H1 (cell line): ENCODE results near the gene RPUSD3.

Experiments
- MAFK ChIP-seq: IDR thresholded peaks from 2 replicates; pipeline ENCODE4 v1.6.1; 2012; ENCODE audit warnings: low read depth, mild to moderate bottlenecking, improper control_type of control experiment, low read length
- POLR2A ChIP-seq, 2 experiments: IDR thresholded peaks; 1 replicate in 1 of 2; 2 replicates in 1 of 2; pipeline ENCODE4 v1.6.1; 2011; ENCODE audit warnings: low read depth in 2 of 2, low read length in 2 of 2, mild to moderate bottlenecking in 2 of 2; ENCODE audit errors: control extremely low read depth in 1 of 2
- POLR2AphosphoS5 ChIP-seq: IDR thresholded peaks from 2 replicates; pipeline ENCODE4 v1.6.1; 2011; ENCODE audit warnings: low read depth, low read length
- SIX5 ChIP-seq: IDR thresholded peaks from 2 replicates; pipeline ENCODE4 v1.6.1; 2011; ENCODE audit warnings: mild to moderate bottlenecking, low read depth, low read length
- TAF1 ChIP-seq: IDR thresholded peaks from 2 replicates; pipeline ENCODE4 v1.6.1; 2011; ENCODE audit warnings: mild to moderate bottlenecking, low read depth, low read length
- ZNF274 ChIP-seq: IDR thresholded peaks from 2 replicates; pipeline ENCODE4 v1.7.0; 2012; ENCODE audit warnings: low read length, borderline replicate concordance; ENCODE audit errors: extremely low read depth
- TF ChIP-seq, protein P1 (sequence below), 3 experiments: IDR thresholded peaks; 1 replicate in 2 of 3; 2 replicates in 1 of 3; pipeline versions ENCODE4 v1.5.1 to v1.6.1; 2011; ENCODE audit warnings: low read length in 3 of 3, mild to moderate bottlenecking in 3 of 3, inconsistent platforms in 2 of 3, low read depth in 1 of 3, moderate library complexity in 1 of 3; ENCODE audit not compliant: insufficient read depth in 1 of 3; ENCODE audit errors: control extremely low read depth in 1 of 3

DNA sequence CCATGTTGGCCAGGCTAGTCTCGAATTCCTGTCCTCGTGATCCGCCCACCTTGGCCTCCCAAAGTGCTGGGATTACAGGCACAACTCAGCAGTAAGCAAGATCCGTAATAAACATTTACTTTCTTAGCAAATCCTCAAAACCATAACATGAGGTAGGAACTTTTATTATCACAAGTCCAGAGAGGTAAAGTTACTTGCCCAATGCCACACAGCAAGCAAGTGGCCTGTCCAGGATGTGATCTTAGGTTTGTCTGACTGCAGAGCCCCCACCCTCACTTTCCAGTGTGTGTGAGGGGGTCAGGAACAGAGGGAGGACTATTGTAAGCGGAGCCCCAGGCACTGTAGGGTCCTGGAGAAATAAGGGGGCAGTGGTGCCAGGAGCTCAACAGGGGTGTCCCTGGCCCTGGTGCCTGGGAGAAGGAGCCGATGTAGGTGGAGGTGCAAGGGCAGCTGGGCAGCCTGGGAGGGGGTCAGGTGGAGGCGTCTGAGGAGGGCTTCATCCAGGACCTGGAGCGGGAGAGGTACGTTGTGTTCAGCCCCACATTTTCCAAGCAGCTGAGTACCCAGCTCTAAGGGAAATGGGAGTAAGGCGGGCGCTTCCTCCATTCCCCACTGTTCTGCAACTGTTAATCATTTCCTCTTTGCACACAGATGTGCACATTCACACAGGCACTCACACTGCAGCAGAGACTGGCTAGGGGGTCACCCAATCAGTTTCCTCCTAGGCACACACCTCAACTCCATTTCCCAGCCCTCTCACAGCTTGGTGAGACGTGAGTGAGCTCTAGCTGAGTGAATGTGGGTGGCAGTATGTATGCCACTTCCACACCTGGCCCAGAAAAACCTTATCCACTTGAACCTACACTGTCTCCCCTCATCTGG, 5.9 kb downstream of the RPUSD3 start:
- TF ChIP-seq POLR2AphosphoS5, result no peak
- TF ChIP-seq, protein P1, sequence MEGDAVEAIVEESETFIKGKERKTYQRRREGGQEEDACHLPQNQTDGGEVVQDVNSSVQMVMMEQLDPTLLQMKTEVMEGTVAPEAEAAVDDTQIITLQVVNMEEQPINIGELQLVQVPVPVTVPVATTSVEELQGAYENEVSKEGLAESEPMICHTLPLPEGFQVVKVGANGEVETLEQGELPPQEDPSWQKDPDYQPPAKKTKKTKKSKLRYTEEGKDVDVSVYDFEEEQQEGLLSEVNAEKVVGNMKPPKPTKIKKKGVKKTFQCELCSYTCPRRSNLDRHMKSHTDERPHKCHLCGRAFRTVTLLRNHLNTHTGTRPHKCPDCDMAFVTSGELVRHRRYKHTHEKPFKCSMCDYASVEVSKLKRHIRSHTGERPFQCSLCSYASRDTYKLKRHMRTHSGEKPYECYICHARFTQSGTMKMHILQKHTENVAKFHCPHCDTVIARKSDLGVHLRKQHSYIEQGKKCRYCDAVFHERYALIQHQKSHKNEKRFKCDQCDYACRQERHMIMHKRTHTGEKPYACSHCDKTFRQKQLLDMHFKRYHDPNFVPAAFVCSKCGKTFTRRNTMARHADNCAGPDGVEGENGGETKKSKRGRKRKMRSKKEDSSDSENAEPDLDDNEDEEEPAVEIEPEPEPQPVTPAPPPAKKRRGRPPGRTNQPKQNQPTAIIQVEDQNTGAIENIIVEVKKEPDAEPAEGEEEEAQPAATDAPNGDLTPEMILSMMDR (IDR thresholded peaks at IDR 0.05; ENCODE audit: control extremely low read depth in 1 of 3, insufficient read depth in 1 of 3, low read depth in 1 of 3, low read length in 3 of 3), result no peak
- no peak for TF ChIP-seq POLR2A (IDR thresholded peaks at IDR 0.05; ENCODE audit: control extremely low read depth in 1 of 2, low read depth in 2 of 2, low read length in 2 of 2)
- TF ChIP-seq SIX5, result no peak
- TF ChIP-seq MAFK, result no peak
- TF ChIP-seq TAF1, result no peak
- TF ChIP-seq ZNF274, result no peak
